Stimulated activated CD4-positive, alpha-beta T cell treated with anti-CD3 and anti-CD28 coated beads, TNF-alpha, amount 100 ng/mL, for 24 hours (primary cell): Measurements from ENCODE around the gene TMEM185B.

Experiments
- DNase-seq, 3 experiments: peaks; one replicate each; pipeline ENCODE4 v3.0.0-alpha.2; 2020; ENCODE audit warnings: low read depth in 3 of 3

TMEM185B gene

DNA sequence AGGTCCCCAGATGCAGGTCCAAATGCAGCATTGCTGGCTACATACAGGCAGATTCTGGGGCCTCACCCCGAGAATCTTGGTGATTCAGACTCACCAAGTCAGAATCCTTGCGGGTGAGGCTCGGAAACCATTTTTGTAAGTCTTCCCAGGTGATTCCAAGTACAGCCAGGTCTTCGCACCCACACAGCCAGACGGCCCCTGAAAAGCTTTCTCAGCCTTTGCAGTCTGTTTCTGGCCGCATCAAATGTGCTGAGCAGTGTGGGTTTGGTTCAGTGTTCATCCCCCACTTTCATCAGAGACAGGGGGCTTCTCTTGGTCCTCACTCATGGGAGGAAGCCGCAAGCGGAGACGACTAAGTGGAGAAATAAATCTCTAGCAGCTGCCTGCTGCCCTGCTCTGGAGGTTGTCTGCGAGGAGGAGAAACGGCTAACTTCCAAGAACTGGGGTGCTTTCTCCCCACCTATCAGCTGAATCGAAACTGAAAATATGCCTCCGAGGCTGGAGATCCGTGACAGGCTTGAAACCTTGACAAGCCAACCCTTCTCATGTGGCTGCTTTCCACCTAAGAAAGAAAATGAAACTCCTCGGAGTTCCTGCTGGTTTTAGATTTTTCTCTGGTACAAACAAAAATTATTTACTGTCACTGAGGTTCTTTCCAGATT lies 8.9 kb upstream of the TMEM185B start:
- peak; percentile 33 to 61 (median 58) for DNase-seq

DNA sequence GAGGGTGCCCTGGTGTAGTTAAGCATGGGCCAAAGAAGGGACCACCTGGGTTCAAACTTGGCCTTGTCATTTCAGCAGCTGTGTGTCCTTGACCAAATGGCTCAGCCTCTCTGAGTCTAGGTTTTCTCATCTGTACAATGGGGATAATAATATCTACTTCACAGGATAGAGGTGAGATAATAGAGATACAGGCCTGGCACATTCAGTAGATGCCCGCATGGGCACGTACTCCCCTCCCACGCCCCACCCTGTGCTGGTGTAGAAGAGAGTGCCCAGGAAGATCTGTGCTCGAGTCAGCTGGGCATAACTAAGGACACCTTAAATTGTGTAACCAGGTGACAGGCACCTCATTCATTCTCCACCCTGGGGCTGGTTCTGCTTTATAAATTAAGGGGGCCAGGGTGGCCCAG lies 8.4 kb upstream of the TMEM185B start:
- peak in 1 of 3 experiments; percentile 46 for DNase-seq

DNA sequence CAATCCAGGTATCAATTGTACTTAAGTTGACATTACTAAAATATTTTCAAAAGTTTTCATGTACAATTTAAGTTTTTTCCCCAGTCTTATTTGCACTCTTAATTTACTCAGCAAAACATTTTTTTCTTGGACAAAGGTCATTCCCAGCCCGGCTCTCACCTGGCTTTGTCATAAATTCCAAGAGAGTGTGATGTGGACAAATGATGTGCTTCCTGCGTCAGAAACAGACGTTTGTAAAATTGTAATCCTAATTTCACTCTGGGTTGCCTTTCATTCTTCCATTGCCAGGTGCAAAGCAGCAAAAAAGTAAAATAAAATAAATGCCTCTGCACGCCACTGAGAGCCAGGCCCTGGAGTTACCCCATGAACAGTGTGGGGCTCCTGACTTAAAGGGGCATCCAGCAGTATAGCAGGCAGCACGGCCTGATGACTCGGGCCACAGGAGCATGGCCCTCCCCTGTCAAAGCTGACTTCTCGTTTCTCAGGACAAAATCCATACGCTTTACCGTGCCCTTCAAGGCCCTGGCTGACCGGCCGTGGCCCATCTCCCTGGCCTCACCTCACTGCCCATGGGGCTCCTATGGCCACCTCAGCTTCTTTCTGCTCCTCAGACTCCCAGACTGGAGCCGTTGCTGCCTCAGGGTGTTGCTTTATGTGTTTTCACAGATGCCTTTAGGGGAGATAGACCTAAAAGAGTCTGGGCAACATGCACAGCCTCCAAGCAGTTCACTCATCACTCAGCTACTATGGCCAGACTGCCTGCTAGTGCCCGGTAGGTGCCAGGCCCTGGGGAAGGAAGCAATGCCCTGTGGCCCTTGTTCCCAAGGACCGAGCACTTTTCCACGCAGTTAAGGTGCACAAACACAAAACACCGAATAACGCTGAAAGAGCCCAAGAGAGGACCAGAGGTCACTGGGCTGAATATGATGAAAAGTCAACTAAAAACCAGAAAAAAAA lies 7.6 kb upstream of the TMEM185B start:
- no peak for DNase-seq

DNA sequence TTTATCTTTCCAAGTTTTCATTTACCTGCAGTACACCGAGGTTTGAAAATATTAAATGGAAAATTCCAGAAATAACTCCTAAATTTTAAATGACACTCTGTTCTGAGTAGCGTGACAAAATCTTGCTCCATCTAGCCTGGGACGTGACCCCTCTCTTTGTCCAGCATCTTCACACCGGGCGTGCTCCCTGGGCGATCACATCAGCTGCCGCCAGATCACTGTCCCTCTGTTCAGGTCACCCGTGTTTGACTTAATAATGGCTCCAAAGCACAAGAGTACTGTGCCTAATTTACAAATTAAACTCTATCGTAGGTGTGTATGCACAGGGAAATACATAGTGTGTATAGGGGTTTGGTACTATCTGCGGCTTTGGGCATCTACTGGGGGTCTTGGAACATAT lies 6.1 kb upstream of the TMEM185B start:
- no peak for DNase-seq

DNA sequence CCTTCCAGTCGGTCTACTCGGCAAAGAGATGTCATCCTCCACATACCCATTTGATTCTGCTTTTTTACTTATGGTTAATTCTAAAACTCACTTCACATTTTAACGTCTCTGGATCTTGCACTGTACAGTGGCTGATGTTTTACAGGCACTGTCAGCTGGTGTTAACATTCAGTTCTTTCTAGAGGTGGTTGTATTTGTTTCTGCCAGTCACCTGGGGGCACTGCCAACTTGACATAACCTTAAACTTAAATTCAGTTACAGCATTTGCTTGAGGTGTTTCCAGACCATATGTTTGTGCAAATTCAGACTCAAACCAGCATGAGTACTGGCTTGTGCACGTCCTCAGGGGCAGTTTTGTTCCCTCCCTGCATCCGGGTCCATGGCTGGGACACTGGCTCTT lies 5.3 kb upstream of the TMEM185B start:
- no peak for DNase-seq

- peak in 1 of 3 experiments; percentile 28 for DNase-seq
Observed at GRCh38 chr2:120227111-120227991, 4.2 kb upstream of the TMEM185B start.

DNA sequence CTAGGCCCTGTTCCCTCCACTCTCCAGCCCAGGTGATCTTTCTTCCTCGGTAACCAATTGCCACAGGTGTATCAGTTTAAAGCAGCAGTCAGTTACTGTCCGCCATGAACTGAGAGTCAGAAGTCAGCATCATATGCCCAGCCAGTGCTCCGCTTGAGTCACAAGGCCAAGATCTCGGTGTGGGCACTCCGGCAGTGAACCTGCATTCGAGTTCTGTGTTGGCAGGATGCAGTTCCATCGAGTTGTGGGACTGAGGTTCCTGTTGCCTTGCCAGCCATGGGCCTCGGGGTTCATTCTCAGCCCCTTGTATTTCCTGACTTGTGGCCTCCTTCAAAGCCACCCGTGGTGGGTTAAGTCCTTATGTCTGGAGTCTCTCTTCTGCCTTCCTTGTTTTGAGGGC lies 3.1 kb upstream of the TMEM185B start:
- no peak for DNase-seq

DNA sequence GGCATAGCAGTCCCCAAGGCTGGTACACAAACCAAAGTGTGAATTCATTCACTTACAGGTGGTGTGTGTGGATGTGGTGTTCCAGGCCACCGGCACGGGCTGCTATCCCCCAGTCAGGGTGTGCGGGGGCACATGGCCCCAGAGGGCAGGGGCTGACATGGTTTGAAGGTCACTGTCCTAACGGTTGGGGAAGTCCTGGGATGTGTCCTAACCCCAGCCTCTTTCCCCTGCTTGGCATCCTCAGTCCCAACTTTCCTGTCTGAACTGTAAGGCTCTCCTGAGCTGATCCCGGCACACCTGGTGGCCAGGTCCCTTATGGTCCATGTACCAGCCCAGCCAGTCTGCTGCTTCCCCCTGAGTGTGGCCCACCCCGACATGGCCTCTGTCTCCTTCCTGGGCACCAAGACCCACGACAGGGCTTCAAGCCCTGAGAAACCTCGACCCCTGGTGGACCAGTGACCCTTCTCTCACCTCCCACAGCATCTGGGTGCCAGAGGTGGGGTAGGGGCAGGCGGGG lies 2.4 kb upstream of the TMEM185B start:
- no peak for DNase-seq

- DNase-seq: no peak
Observed at GRCh38 chr2:120224735-120225548, 1.7 kb upstream of the TMEM185B start.

DNA sequence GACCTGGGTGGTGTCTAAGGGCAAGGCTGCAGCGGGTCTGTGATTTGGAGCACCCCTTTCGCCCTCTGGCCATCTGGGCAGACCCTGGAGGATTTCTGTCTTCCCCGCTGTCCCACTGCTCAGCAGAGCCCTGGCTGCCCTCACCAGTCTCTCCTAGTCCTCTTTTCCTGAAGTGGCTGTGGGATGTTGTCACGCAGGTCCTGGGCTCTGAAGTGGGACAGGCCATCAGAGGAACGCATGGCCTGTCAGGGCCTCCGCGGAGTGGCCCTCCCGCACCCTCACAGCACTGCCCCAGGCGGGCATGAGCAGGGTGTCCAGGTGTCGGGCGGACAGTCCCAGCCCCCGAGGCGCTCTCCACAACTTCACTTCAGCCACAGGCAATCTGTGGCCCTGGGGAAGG lies 1.1 kb upstream of the TMEM185B start:
- DNase-seq: no peak

GRCh38 chr2:120222186-120223033 lies 790 bp downstream of the TMEM185B start:
- DNase-seq: no peak

DNA sequence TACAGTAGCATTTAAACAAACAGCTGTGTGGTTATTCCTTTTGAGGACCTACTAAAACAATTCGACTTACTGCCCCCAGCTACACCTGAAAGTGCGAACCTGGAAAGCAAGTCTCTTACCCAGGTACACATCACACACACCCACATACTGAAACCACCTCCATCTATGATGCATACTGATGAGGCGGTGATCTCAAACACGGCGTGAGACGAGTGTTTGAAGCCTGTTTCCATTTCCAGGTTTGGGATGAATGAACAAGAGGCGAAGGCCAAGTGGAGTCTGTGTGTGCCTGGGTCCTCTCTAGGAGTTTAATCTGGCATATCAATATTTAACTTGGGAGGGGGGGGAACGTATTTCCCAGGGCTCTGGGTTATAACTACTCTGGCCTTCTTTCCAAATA lies 1.6 kb downstream of the TMEM185B start:
- no peak for DNase-seq

- DNase-seq: no peak
Observed at GRCh38 chr2:120220756-120221155, 2.4 kb downstream of the TMEM185B start.

DNA sequence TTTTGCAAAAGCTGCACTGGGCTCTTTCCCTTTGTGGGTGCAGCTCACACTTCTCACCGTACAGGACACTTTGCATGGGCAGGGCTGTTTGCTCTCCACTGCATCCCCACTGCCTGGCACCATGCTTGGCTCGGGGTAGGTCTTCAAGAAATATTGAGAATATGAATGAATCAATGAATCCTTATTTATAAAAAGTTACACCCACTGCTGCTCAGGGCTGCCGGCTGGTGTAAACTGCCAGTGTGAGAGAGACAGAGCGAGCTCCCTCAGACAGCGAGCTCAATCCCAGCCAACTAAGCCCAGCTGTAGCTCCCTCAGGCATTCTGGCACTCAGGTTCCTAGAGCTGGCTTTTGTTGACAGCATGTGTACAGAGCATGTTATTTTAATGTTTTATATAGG lies 3.4 kb downstream of the TMEM185B start:
- DNase-seq: no peak

DNA sequence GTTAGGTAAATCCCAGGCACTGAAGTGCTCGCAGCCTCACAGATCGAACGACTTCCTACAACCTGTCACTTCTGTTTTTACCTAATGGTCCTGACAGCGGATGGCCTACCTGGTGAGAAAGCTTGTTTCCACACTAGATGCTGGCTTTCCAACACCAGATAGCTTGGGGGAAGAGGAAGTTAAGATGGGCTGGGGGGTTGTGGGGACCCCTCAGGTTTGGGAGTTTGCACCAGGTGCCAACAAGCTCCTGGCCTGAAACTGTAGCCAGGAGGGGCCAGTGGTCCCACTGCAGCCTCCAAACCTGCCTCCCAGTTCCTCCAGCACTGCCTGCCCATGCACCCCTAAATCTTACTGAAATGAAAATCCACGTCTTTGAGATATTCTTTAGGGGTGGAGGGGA lies 3.9 kb downstream of the TMEM185B start:
- no peak for DNase-seq

- DNase-seq: no peak
Observed at GRCh38 chr2:120218181-120218580, 5.0 kb downstream of the TMEM185B start.

DNA sequence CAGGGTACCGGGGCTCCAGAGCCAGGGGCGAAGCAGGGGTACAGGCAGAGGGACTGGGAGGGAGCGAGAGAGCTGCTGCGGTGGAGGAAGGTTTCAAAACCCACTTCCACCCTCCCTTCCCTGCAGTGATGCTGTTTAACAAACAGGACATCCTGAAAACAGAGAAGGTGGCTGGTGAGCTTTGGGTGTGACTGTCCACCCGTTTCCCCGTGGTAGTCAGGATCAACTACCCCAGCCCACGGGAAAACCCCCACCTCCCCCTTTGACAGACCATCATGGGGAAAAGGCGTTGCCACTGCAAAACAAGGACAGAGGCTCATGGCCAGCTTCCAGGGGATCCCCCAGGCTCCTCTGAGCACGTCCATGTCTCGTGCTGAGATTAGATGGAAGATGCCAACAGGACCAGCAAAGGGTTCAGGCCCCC lies 12.9 kb downstream of the TMEM185B start:
- DNase-seq: no peak

DNA sequence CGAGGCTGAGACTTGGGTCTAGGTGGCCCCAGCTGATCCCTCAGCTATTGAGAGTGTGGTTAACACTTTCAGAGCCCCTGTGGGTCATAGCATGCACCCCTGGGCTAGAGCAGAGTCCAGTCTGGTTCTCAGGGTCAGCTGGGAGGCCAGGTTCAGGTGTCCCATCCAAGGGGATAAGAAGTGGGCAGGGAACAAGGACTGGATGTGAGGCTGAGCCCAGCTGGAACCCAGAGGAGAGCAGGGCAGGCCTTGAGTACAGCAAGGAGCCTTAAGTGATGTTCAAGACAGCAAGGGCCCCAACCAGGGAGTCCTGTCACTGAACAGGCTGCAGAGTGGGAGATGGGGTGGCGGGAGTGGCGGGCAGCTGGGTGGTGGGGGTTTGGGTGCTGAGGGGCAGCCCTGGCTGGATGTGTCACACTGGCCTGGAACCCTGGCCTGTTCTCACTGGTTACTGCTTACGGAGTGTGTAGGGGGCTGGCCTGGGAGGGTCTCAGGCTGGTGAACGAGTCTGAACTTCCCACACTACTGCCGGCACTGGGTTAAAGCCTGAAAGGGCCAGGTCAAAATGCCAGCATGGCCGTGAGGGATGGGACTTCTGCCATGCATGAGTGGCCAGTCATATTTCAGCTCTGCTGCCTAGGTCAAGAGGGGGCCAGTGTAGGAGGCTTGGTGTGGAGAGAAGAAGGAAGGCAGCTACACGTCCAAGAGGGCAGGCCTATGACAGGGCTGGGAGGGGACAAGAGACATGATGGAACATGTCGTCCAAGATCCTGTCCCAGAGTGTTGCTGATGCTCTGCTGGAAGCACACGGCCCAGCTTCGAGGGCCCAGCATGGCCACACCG lies 13.6 kb downstream of the TMEM185B start:
- no peak for DNase-seq
